Muscle of back (tissue), 11 donors: Measurements from ENCODE around the gene PLCXD1. TPM values are rescaled to one million over a fixed set of nuclear protein-coding genes. Genes with fewer than 3 reads are reported as not detected.
"Not testable (repeated sequence)": the region's sequence is repeated elsewhere in the genome, so short reads cannot be mapped to it uniquely, and the experiment has no call there.

Experiments
- DNase-seq, 3 donors: peaks; one replicate each; pipeline versions ENCODE4 v3.0.0 to v3.0.0-alpha.2; 2013
- polyA plus RNA-seq, 10 donors: library from polyadenylated mRNA; unstranded; fragments of 120-200 nt; gene quantifications; one replicate each; pipeline ENCODE4 v1.2.1, GENCODE V29; 2013; ENCODE audit not compliant: insufficient read length in 10 of 10

Gene PLCXD1
- polyA plus RNA-seq, 10 donors = 10.7 to 25.5 (median 13.7) TPM

- no peak for DNase-seq
Observed at GRCh38 chrX:314781-315595, 33.8 kb downstream of the PLCXD1 start.

- no peak for DNase-seq
Observed at GRCh38 chrX:316351-317325, 35.5 kb downstream of the PLCXD1 start.

- no peak for DNase-seq
Observed at GRCh38 chrX:317424-318067, 36.4 kb downstream of the PLCXD1 start.

- peak; percentile 95 to 98 (median 97) for DNase-seq
Observed at GRCh38 chrX:318068-318738, 37.0 kb downstream of the PLCXD1 start.

GRCh38 chrX:318739-319578, 37.8 kb downstream of the PLCXD1 start, which contains the start of gene GTPBP6:
Gene GTPBP6, minus strand, starts transcription at chrX:318796. Its CDS starts 9 bp downstream, at chrX:318787.
- peak; percentile 100 for DNase-seq

GRCh38 chrX:319579-320125, 38.5 kb downstream of the PLCXD1 start:
- DNase-seq = peak in 1 of 3 donors; percentile 38

- peak in 2 of 3 donors; percentile 30 to 58 for DNase-seq
Observed at GRCh38 chrX:320126-320783, 39.1 kb downstream of the PLCXD1 start.

GRCh38 chrX:323721-324628, 42.8 kb downstream of the PLCXD1 start:
- DNase-seq = peak in 2 of 3 donors; percentile 61 to 67

GRCh38 chrX:324664-325063, 43.5 kb downstream of the PLCXD1 start:
- DNase-seq = not testable (repeated sequence)

GRCh38 chrX:327660-328126, 46.5 kb downstream of the PLCXD1 start:
- DNase-seq = no peak

- no peak for DNase-seq
Observed at GRCh38 chrX:329291-329910, 48.2 kb downstream of the PLCXD1 start.

- not testable (repeated sequence) for DNase-seq
Observed at GRCh38 chrX:330141-330725, 49.1 kb downstream of the PLCXD1 start.

- DNase-seq = no peak
Observed at GRCh38 chrX:330726-331150, 49.6 kb downstream of the PLCXD1 start.

GRCh38 chrX:331151-331824, 50.1 kb downstream of the PLCXD1 start:
- DNase-seq = peak in 1 of 3 donors; percentile 73

- DNase-seq = no peak
Observed at GRCh38 chrX:331825-332495, 50.8 kb downstream of the PLCXD1 start.

GRCh38 chrX:332496-332860, 51.3 kb downstream of the PLCXD1 start:
- DNase-seq = no peak
